Upper lobe of right lung (tissue), 1 donor: ENCODE measurements around the gene MGAT4A. TPM values are rescaled to one million over a fixed set of nuclear protein-coding genes. Genes with fewer than 3 reads are reported as not detected.

Experiments used
- ATAC-seq: fragments of 200-7000 bp; cut with Tn5 transposase; one replicate; pipeline ENCODE4 v1.9.1; 2020; ENCODE audit warnings: mild to moderate bottlenecking, moderate library complexity
- DNase-seq: peaks from one replicate; pipeline ENCODE4 v3.0.0-alpha.2; 2020
- H3K27ac ChIP-seq: fragments of 200-600 bp; one replicate; pipeline ENCODE4 v1.8.0; 2022
- H3K27me3 ChIP-seq: fragments of 200-600 bp; one replicate; pipeline ENCODE4 v1.8.0; 2022; ENCODE audit warnings: mild to moderate bottlenecking
- H3K36me3 ChIP-seq: fragments of 200-600 bp; one replicate; pipeline ENCODE4 v1.8.0; 2022
- H3K4me1 ChIP-seq: fragments of 200-600 bp; one replicate; pipeline ENCODE4 v1.8.0; 2022
- H3K4me3 ChIP-seq: fragments of 200-600 bp; one replicate; pipeline ENCODE4 v1.8.0; 2022; ENCODE audit warnings: mild to moderate bottlenecking
- H3K9me3 ChIP-seq: fragments of 200-600 bp; one replicate; pipeline ENCODE4 v1.8.0; 2022
- CTCF ChIP-seq: fragments of 200-600 bp; IDR thresholded peaks from one replicate; pipeline ENCODE4 v1.8.0; 2022; ENCODE audit warnings: antibody characterized with exemption
- intact Hi-C: fragments of 100-400 bp; cut with DNase I; formaldehyde crosslinking; loops from one replicate; pipeline ENCODE4 v1.11.0; 2022
- total RNA-seq: library from RNA; stranded (reverse); fragmentation: NEBNext Ultra II Directional; extraction: Animal tissue kit (Norgen Biotek cat#: 25700); gene quantifications from one replicate; pipeline ENCODE4 v1.2.1, GENCODE V29; 2021
- donor health status: DM: no; HTN: yes; CAD: no; lungs with severe emphysema.

Gene MGAT4A
- total RNA-seq, 1 donor from 2014 or later, result 85.8 TPM

- peak overlapping the region; percentile 71 for H3K27ac ChIP-seq
- H3K9me3 ChIP-seq, result no peaks in the 10 kb centered on the region
- intact Hi-C loops, result no loop called here
- no peaks in the 10 kb centered on the region for H3K27me3 ChIP-seq
- ATAC-seq (no peak), DNase-seq (no peak)
- H3K4me3 ChIP-seq, result peak overlapping the region; percentile 12
- no peaks in the 10 kb centered on the region for H3K36me3 ChIP-seq
- H3K4me1 ChIP-seq, result peaks cover 36% of the 10 kb centered on the region
- no peak for TF ChIP-seq CTCF
Measured at GRCh38 chr2:98771721-98772524, 41.0 kb upstream of the MGAT4A start.

- no peak for DNase-seq
- H3K27ac ChIP-seq, result peak overlapping the region; percentile 71
- peaks cover 36% of the 10 kb centered on the region for H3K4me1 ChIP-seq
- no peaks in the 10 kb centered on the region for H3K36me3 ChIP-seq
- no peak for TF ChIP-seq CTCF
- no peak overlapping the region for H3K4me3 ChIP-seq
- ATAC-seq, result no peak
- intact Hi-C loops, result no loop called here
- no peaks in the 10 kb centered on the region for H3K27me3 ChIP-seq
- H3K9me3 ChIP-seq, result no peaks in the 10 kb centered on the region
Measured at GRCh38 chr2:98771264-98771663, 40.3 kb upstream of the MGAT4A start.

- DNase-seq, result no peak
- peak overlapping the region; percentile 20 for H3K27ac ChIP-seq
Measured at GRCh38 chr2:98769784-98770183, 38.9 kb upstream of the MGAT4A start.

GRCh38 chr2:98769114-98769476 lies 38.2 kb upstream of the MGAT4A start:
- no peaks in the 10 kb centered on the region for H3K9me3 ChIP-seq
- H3K36me3 ChIP-seq, result no peaks in the 10 kb centered on the region
- no peaks in the 10 kb centered on the region for H3K27me3 ChIP-seq
- TF ChIP-seq CTCF, result no peak
- intact Hi-C loops, result no loop called here
- H3K27ac ChIP-seq, result peak overlapping the region; percentile 18
- peaks cover 37% of the 10 kb centered on the region for H3K4me1 ChIP-seq
- DNase-seq, result no peak
- H3K4me3 ChIP-seq, result no peak overlapping the region
- no peak for ATAC-seq

More at GRCh38 chr2:98769784-98770183, 38.9 kb upstream of the MGAT4A start:
- no peak for TF ChIP-seq CTCF
- Histone ChIP-seq H3K9me3 (no peaks in the 10 kb centered on the region), H3K4me1 (peaks cover 36% of the 10 kb centered on the region), H3K4me3 (no peak overlapping the region), H3K27me3 (no peaks in the 10 kb centered on the region), H3K36me3 (no peaks in the 10 kb centered on the region)
- intact Hi-C loops, result no loop called here
- ATAC-seq, result no peak

GRCh38 chr2:98768384-98769113 lies 37.6 kb upstream of the MGAT4A start:
- TF ChIP-seq CTCF, result no peak
- H3K27me3 ChIP-seq, result no peaks in the 10 kb centered on the region
- H3K36me3 ChIP-seq, result no peaks in the 10 kb centered on the region
- no peak overlapping the region for H3K4me3 ChIP-seq
- H3K27ac ChIP-seq, result peak overlapping the region; percentile 18
- H3K4me1 ChIP-seq, result peaks cover 40% of the 10 kb centered on the region
- DNase-seq (no peak), ATAC-seq (peak; percentile 21)
- H3K9me3 ChIP-seq, result no peaks in the 10 kb centered on the region
- intact Hi-C loops, result no loop called here
